HEK293T (cell line): ENCODE data around the gene KLF5.

Experiments used
- CTCF ChIA-PET: fragments of 350-600 bp; formaldehyde crosslinking; extraction: SDS; loops from one replicate; lab custom pipeline; 2021; ENCODE audit warnings: antibody characterized with exemption, inconsistent platforms; lab: Yijun Ruan, JAX
- POLR2A ChIA-PET: fragments of 350-600 bp; formaldehyde crosslinking; extraction: SDS; loops from one replicate; lab custom pipeline; 2020; ENCODE audit warnings: antibody characterized with exemption, inconsistent platforms; lab: Yijun Ruan, JAX
- DNase-seq: peaks from one replicate; pipeline ENCODE4 v3.0.0; 2012; ENCODE audit warnings: mixed read lengths; ENCODE audit errors: extremely low spot score
- ARNT ChIP-seq: fragments of 450-650 bp; IDR thresholded peaks from 2 replicates; pipeline ENCODE4 v1.6.1; 2017; ENCODE audit warnings: mild to moderate bottlenecking
- BHLHE40 ChIP-seq: fragments of 450-650 bp; IDR thresholded peaks from 2 replicates; pipeline ENCODE4 v1.6.1; 2016; ENCODE audit warnings: mild to moderate bottlenecking, moderate library complexity, borderline replicate concordance
- CTBP1 ChIP-seq: fragments of 450-650 bp; IDR thresholded peaks from 2 replicates; pipeline ENCODE4 v1.6.1; 2016; ENCODE audit warnings: borderline replicate concordance
- ELF4 ChIP-seq: fragments of 450-650 bp; IDR thresholded peaks from 2 replicates; pipeline ENCODE4 v1.6.1; 2017; ENCODE audit warnings: antibody characterized with exemption
- FOXA1 ChIP-seq: fragments of 450-650 bp; IDR thresholded peaks from 2 replicates; pipeline ENCODE4 v1.6.1; 2016; ENCODE audit warnings: mild to moderate bottlenecking
- FOXK2 ChIP-seq: fragments of 450-650 bp; IDR thresholded peaks from 2 replicates; pipeline ENCODE4 v1.6.1; 2016; ENCODE audit warnings: mild to moderate bottlenecking
- FOXM1 ChIP-seq: fragments of 450-650 bp; IDR thresholded peaks from 2 replicates; pipeline ENCODE4 v1.6.1; 2017; ENCODE audit warnings: mild to moderate bottlenecking, borderline replicate concordance
- HDGF ChIP-seq: fragments of 450-650 bp; IDR thresholded peaks from 2 replicates; pipeline ENCODE4 v1.6.1; 2017; ENCODE audit warnings: antibody characterized with exemption, borderline replicate concordance
- L3MBTL2 ChIP-seq: fragments of 450-650 bp; conservative IDR thresholded peaks from 2 replicates; pipeline ENCODE4 v1.6.1; 2016; ENCODE audit warnings: mild to moderate bottlenecking
- LEF1 ChIP-seq: fragments of 450-650 bp; IDR thresholded peaks from 2 replicates; pipeline ENCODE4 v1.6.1; 2017; ENCODE audit warnings: mild to moderate bottlenecking, borderline replicate concordance
- NFRKB ChIP-seq: fragments of 450-650 bp; IDR thresholded peaks from 2 replicates; pipeline ENCODE4 v1.6.1; 2016; ENCODE audit warnings: mild to moderate bottlenecking, moderate library complexity
- PKNOX1 ChIP-seq: fragments of 450-650 bp; IDR thresholded peaks from 2 replicates; pipeline ENCODE4 v1.6.1; 2016
- SP1 ChIP-seq: fragments of 450-650 bp; IDR thresholded peaks from 2 replicates; pipeline ENCODE4 v1.6.1; 2017
- SUZ12 ChIP-seq: fragments of 450-650 bp; IDR thresholded peaks from 2 replicates; pipeline ENCODE4 v1.6.1; 2016; ENCODE audit warnings: mild to moderate bottlenecking
- TARDBP ChIP-seq: fragments of 450-650 bp; IDR thresholded peaks from 2 replicates; pipeline ENCODE4 v1.6.1; 2016
- ZNF384 ChIP-seq: fragments of 450-650 bp; IDR thresholded peaks from 2 replicates; pipeline ENCODE4 v1.6.1; 2016

KLF5 gene

GRCh38 chr13:73088332-73088935, 29.6 kb downstream of the KLF5 start:
- TF ChIP-seq PKNOX1 (no peak), ZNF384 (no peak), FOXA1 (no peak), TARDBP (no peak), ARNT (no peak), FOXM1 (no peak), CTBP1 (no peak), L3MBTL2 (no peak), NFRKB (no peak), FOXK2 (no peak), SUZ12 (no peak), ELF4 (no peak), HDGF (no peak), BHLHE40 (no peak), LEF1 (no peak), SP1 (no peak)
- DNase-seq = no peak
- CTCF ChIA-PET = no interaction called here
- POLR2A ChIA-PET = no interaction called here

GRCh38 chr13:73089213-73089612, 30.4 kb downstream of the KLF5 start:
- POLR2A ChIA-PET = no interaction called here
- no peak for TF ChIP-seq ZNF384
- TF ChIP-seq PKNOX1 = no peak
- TF ChIP-seq L3MBTL2 = no peak
- no peak for TF ChIP-seq FOXA1
- no peak for TF ChIP-seq SUZ12
- TF ChIP-seq TARDBP = no peak
- TF ChIP-seq ARNT = no peak
- DNase-seq = no peak
- CTCF ChIA-PET = no interaction called here

GRCh38 chr13:73090116-73090822, 31.5 kb downstream of the KLF5 start:
- DNase-seq = peak; percentile 53
- POLR2A ChIA-PET = no interaction called here
- no peak for TF ChIP-seq FOXM1
- TF ChIP-seq FOXA1 = no peak
- no peak for TF ChIP-seq BHLHE40
- no peak for TF ChIP-seq CTBP1
- no peak for TF ChIP-seq ZNF384
- CTCF ChIA-PET = no interaction called here

- no peak for TF ChIP-seq ELF4
- no peak for TF ChIP-seq L3MBTL2
- no peak for TF ChIP-seq ZNF384
- TF ChIP-seq SP1 = no peak
- TF ChIP-seq FOXA1 = no peak
- ChIA-PET POLR2A (no interaction called here), CTCF (no interaction called here)
- DNase-seq = no peak
These were observed 32.0 kb downstream of the KLF5 start for GRCh38 chr13:73090823-73091187.

- ChIA-PET POLR2A (no interaction called here), CTCF (interaction anchor here (0.8 kb wide), 1 partner anchor 796 kb away, joined by 3 read pairs; no protein-coding TSS in a partner anchor)
- DNase-seq = no peak
- TF ChIP-seq LEF1 (no peak), FOXM1 (no peak), PKNOX1 (no peak), TARDBP (no peak), HDGF (no peak)
These were observed 34.0 kb downstream of the KLF5 start for GRCh38 chr13:73092829-73093228.

- no peak for DNase-seq
- ChIA-PET CTCF (interaction anchor here (1.1 kb wide), 1 partner anchor 230 kb away, joined by 3 read pairs; no protein-coding TSS in a partner anchor), POLR2A (no interaction called here)
- TF ChIP-seq CTBP1 (no peak), NFRKB (no peak), BHLHE40 (no peak), L3MBTL2 (no peak), ARNT (no peak), SP1 (no peak), PKNOX1 (no peak), SUZ12 (no peak), FOXK2 (no peak), FOXM1 (no peak), LEF1 (no peak), FOXA1 (no peak), ELF4 (no peak), ZNF384 (no peak), HDGF (no peak), TARDBP (no peak)
These were observed 37.4 kb downstream of the KLF5 start for GRCh38 chr13:73096173-73096572.
